ENCODE measurements around the gene GRM7. TPM values are rescaled to one million over a fixed set of nuclear protein-coding genes. Genes with fewer than 3 reads are reported as not detected.

The GRM7 gene
- total RNA-seq, 2 experiments from 2014 or later, result not detected

- no peak overlapping the region for H3K4me3 ChIP-seq (ENCODE audit: low read depth, low read length, poor library complexity, severe bottlenecking)
- no peaks in the 10 kb centered on the region for H3K79me2 ChIP-seq (ENCODE audit: insufficient read depth, low read depth, low read length)
- ChIA-PET CTCF (ENCODE audit: unreplicated experiment) (no interaction called here), POLR2A (interaction anchor here (0.6 to 0.7 kb wide), 2 partner anchors 22 to 33 kb away, joined by 3 read pairs; no protein-coding TSS in a partner anchor)
- H3K4me2 ChIP-seq (ENCODE audit: low read length), result no peak overlapping the region
- no peaks in the 10 kb centered on the region for H3K9me3 ChIP-seq (ENCODE audit: low read length)
- intact Hi-C loops (cut with micrococcal nuclease; ENCODE audit: unreplicated experiment), result no loop called here
- H3K9me2 ChIP-seq (ENCODE audit: insufficient read depth, low read length), result no peaks in the 10 kb centered on the region
- TF ChIP-seq, protein P1, sequence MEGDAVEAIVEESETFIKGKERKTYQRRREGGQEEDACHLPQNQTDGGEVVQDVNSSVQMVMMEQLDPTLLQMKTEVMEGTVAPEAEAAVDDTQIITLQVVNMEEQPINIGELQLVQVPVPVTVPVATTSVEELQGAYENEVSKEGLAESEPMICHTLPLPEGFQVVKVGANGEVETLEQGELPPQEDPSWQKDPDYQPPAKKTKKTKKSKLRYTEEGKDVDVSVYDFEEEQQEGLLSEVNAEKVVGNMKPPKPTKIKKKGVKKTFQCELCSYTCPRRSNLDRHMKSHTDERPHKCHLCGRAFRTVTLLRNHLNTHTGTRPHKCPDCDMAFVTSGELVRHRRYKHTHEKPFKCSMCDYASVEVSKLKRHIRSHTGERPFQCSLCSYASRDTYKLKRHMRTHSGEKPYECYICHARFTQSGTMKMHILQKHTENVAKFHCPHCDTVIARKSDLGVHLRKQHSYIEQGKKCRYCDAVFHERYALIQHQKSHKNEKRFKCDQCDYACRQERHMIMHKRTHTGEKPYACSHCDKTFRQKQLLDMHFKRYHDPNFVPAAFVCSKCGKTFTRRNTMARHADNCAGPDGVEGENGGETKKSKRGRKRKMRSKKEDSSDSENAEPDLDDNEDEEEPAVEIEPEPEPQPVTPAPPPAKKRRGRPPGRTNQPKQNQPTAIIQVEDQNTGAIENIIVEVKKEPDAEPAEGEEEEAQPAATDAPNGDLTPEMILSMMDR (conservative IDR thresholded peaks at IDR 0.05; ENCODE audit: low read length), result no peak
- no peak for TF ChIP-seq EZH2phosphoT487 (IDR thresholded peaks at IDR 0.05; ENCODE audit: borderline replicate concordance, low read depth, low read length)
- no peaks in the 10 kb centered on the region for H3K4me1 ChIP-seq (ENCODE audit: insufficient read depth, low read length, poor library complexity, severe bottlenecking)
- no peak overlapping the region for H3K27ac ChIP-seq (ENCODE audit: low read depth, low read length, poor library complexity, severe bottlenecking)
- H3K36me3 ChIP-seq (ENCODE audit: insufficient read depth, low read length), result no peaks in the 10 kb centered on the region
- no peaks in the 10 kb centered on the region for H4K20me1 ChIP-seq (ENCODE audit: insufficient read depth, low read length)
- no TSS peak for BruUV-seq (replicated peaks)
- no peak for DNase-seq (ENCODE audit: low spot score)
- H2AFZ ChIP-seq (ENCODE audit: low read length), result no peak overlapping the region
Observed at GRCh38 chr3:7423995-7424394, 563.1 kb downstream of the GRM7 start.

DNA sequence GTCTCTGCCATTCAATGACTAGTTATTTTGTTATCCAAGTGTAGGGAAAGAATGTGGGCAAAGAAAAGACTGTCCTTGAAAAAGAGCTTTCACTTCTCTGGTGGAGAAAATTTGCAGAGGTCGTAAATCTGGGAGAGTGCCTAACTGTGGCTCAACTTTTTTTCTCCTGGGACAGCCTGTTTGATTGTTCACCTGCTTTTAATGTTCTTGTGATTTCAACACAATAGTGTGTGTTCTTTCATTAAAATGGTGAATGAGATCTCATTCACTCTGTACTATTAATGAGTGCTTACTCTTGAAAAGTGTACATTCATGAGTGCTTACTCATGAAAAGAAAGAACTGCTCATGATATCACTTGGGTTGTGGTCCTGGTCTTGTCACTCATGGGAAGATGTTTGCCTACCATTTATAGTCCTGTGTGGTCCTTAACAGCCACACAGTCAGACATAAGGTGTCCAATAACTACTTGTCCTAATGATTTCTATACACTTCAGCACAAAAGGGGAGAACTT is 567.3 kb downstream of the GRM7 start:
- no peaks in the 10 kb centered on the region for H3K36me3 ChIP-seq (ENCODE audit: insufficient read depth, low read length)
- H3K4me3 ChIP-seq (ENCODE audit: low read depth, low read length, poor library complexity, severe bottlenecking), result no peak overlapping the region
- no peaks in the 10 kb centered on the region for H3K79me2 ChIP-seq (ENCODE audit: insufficient read depth, low read depth, low read length)
- no peak overlapping the region for H2AFZ ChIP-seq (ENCODE audit: low read length)
- ChIA-PET CTCF (ENCODE audit: unreplicated experiment) (no interaction called here), POLR2A (no interaction called here)
- H3K9me3 ChIP-seq (ENCODE audit: low read length), result no peaks in the 10 kb centered on the region
- no peak overlapping the region for H3K4me2 ChIP-seq (ENCODE audit: low read length)
- intact Hi-C loops (cut with micrococcal nuclease; ENCODE audit: unreplicated experiment), result no loop called here
- no peak overlapping the region for H3K27ac ChIP-seq (ENCODE audit: low read depth, low read length, poor library complexity, severe bottlenecking)
- H3K9me2 ChIP-seq (ENCODE audit: insufficient read depth, low read length), result no peaks in the 10 kb centered on the region
- H3K4me1 ChIP-seq (ENCODE audit: insufficient read depth, low read length, poor library complexity, severe bottlenecking), result no peaks in the 10 kb centered on the region
- no TSS peak for BruUV-seq (replicated peaks)
- TF ChIP-seq, protein P1 (conservative IDR thresholded peaks at IDR 0.05; ENCODE audit: low read length), result no peak
- no peak for TF ChIP-seq EZH2phosphoT487 (IDR thresholded peaks at IDR 0.05; ENCODE audit: borderline replicate concordance, low read depth, low read length)
- H4K20me1 ChIP-seq (ENCODE audit: insufficient read depth, low read length), result no peaks in the 10 kb centered on the region
- DNase-seq (ENCODE audit: low spot score), result no peak

DNA sequence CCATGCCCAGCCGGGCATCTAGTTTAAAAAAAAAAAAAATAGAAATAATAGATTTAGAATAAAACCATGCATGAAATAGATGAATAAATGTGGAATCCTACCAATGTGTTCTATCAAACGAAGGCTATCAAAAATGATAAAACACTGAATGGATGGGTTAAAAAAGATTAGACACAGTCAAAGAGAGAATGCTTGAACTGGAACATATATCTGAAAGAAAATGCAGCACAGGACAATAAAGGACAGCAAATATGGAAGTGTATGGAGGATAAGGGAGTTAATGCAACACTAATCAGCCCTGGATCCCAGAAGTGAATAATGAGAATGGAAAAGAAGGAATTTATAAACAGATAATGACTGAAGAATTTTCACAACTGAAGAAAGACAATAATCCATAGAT is 571.7 kb downstream of the GRM7 start:
- TF ChIP-seq, protein P1 (conservative IDR thresholded peaks at IDR 0.05; ENCODE audit: low read length), result no peak
- no peak for TF ChIP-seq EZH2phosphoT487 (IDR thresholded peaks at IDR 0.05; ENCODE audit: borderline replicate concordance, low read depth, low read length)
- intact Hi-C loops (cut with micrococcal nuclease; ENCODE audit: unreplicated experiment), result no loop called here

More for the DNA sequence above, 571.7 kb downstream of the GRM7 start:
- BruUV-seq (replicated peaks), result no TSS peak
- CTCF ChIA-PET (ENCODE audit: unreplicated experiment), result no interaction called here
- Histone ChIP-seq H3K79me2 (ENCODE audit: insufficient read depth, low read depth, low read length) (no peaks in the 10 kb centered on the region), H3K4me2 (ENCODE audit: low read length) (no peak overlapping the region), H3K4me1 (ENCODE audit: insufficient read depth, low read length, poor library complexity, severe bottlenecking) (no peaks in the 10 kb centered on the region), H2AFZ (ENCODE audit: low read length) (no peak overlapping the region), H3K36me3 (ENCODE audit: insufficient read depth, low read length) (no peaks in the 10 kb centered on the region), H3K4me3 (ENCODE audit: low read depth, low read length, poor library complexity, severe bottlenecking) (no peak overlapping the region), H3K27ac (ENCODE audit: low read depth, low read length, poor library complexity, severe bottlenecking) (no peak overlapping the region), H3K9me3 (ENCODE audit: low read length) (no peaks in the 10 kb centered on the region), H4K20me1 (ENCODE audit: insufficient read depth, low read length) (no peaks in the 10 kb centered on the region), H3K9me2 (ENCODE audit: insufficient read depth, low read length) (no peaks in the 10 kb centered on the region)
- POLR2A ChIA-PET, result no interaction called here
- no peak for DNase-seq (ENCODE audit: low spot score)
